Neural cell (in vitro differentiated cells): Measurements from ENCODE around the gene SH3PXD2A. TPM values are rescaled to one million over a fixed set of nuclear protein-coding genes. Genes with fewer than 3 reads are reported as not detected.

Experiments
- H2AFZ ChIP-seq: fragments of 200-600, 300-800 bp; sonication (generic), shearing (Covaris generic); 2 replicates; pipeline ENCODE4 v1.6.0; 2014; ENCODE audit warnings: low read depth, mild to moderate bottlenecking, antibody characterized with exemption, low read length, moderate library complexity
- H3F3A ChIP-seq: fragments of 200-600 bp; shearing (Covaris generic); 2 replicates; pipeline ENCODE4 v1.6.1; 2016; ENCODE audit warnings: mild to moderate bottlenecking, moderate library complexity, mixed read lengths, antibody characterized with exemption, low read length; ENCODE audit not compliant: insufficient read depth, poor library complexity, severe bottlenecking
- H3K27ac ChIP-seq: fragments of 200-600, 300-800 bp; sonication (generic), shearing (Covaris generic); 2 replicates; pipeline ENCODE4 v1.5.1; 2014; ENCODE audit warnings: mild to moderate bottlenecking, low read length, moderate library complexity
- H3K27me3 ChIP-seq: fragments of 300-800, 200-600 bp; sonication (generic), shearing (Covaris generic); 2 replicates; pipeline ENCODE4 v1.6.0; 2014; ENCODE audit warnings: mild to moderate bottlenecking, low read depth, low read length, moderate library complexity; ENCODE audit not compliant: insufficient read depth
- H3K36me3 ChIP-seq: fragments of 300-800, 200-600 bp; sonication (generic), shearing (Covaris generic); 2 replicates; pipeline ENCODE4 v1.5.1; 2014; ENCODE audit warnings: mild to moderate bottlenecking, antibody characterized with exemption, low read length, moderate library complexity; ENCODE audit not compliant: insufficient read depth
- H3K4me2 ChIP-seq: fragments of 300-800, 200-600 bp; sonication (generic), shearing (Covaris generic); 2 replicates; pipeline ENCODE4 v1.6.0; 2014; ENCODE audit warnings: mild to moderate bottlenecking, low read length
- H3K4me3 ChIP-seq: fragments of 300-800, 200-600 bp; sonication (generic), shearing (Covaris generic); 2 replicates; pipeline ENCODE4 v1.5.1; 2014; ENCODE audit warnings: mild to moderate bottlenecking, low read length, moderate library complexity
- H3K79me2 ChIP-seq: fragments of 200-600 bp; shearing (Covaris generic); replicated peaks from 2 replicates; pipeline ENCODE4 v1.6.0; 2014; ENCODE audit warnings: mild to moderate bottlenecking, low read length, moderate library complexity; ENCODE audit not compliant: insufficient read depth
- H3K9ac ChIP-seq: fragments of 300-800, 200-600 bp; sonication (generic), shearing (Covaris generic); 2 replicates; pipeline ENCODE4 v1.6.1; 2016; ENCODE audit warnings: mild to moderate bottlenecking, low read length, mixed read lengths
- H3K9me2 ChIP-seq: fragments of 200-600 bp; shearing (Covaris generic); 2 replicates; pipeline ENCODE4 v1.6.1; 2016; ENCODE audit warnings: mild to moderate bottlenecking, low read length, mixed read lengths; ENCODE audit not compliant: insufficient read depth
- H3K9me3 ChIP-seq: fragments of 200-600, 300-800 bp; sonication (generic), shearing (Covaris generic); 2 replicates; pipeline ENCODE4 v1.6.1; 2016; ENCODE audit warnings: mild to moderate bottlenecking, mixed run types, low read length, moderate library complexity, mixed read lengths
- H4K20me1 ChIP-seq: fragments of 200-600 bp; shearing (Covaris generic); 2 replicates; pipeline ENCODE4 v1.6.1; 2016; ENCODE audit warnings: mild to moderate bottlenecking, mixed run types; ENCODE audit not compliant: insufficient read depth
- EP300 ChIP-seq: fragments of 450-650 bp; conservative IDR thresholded peaks from 2 replicates; pipeline ENCODE4 v1.6.1; 2014; ENCODE audit warnings: antibody characterized with exemption, mild to moderate bottlenecking, moderate library complexity; ENCODE audit not compliant: poor library complexity, severe bottlenecking
- EZH2 ChIP-seq: fragments of 200-600, 300-800 bp; shearing (Covaris generic), sonication (generic); IDR thresholded peaks from 2 replicates; pipeline ENCODE4 v1.6.1; 2014; ENCODE audit warnings: antibody characterized with exemption, low read length, borderline replicate concordance, mild to moderate bottlenecking; ENCODE audit not compliant: insufficient read depth, poor library complexity, severe bottlenecking
- MXI1 ChIP-seq: fragments of 450-650 bp; conservative IDR thresholded peaks from 2 replicates; pipeline ENCODE4 v1.6.1; 2014; ENCODE audit warnings: antibody characterized with exemption, mild to moderate bottlenecking; ENCODE audit not compliant: poor library complexity, severe bottlenecking
- POLR2AphosphoS5 ChIP-seq: IDR thresholded peaks from 2 replicates; pipeline ENCODE4 v1.6.1; 2012
- RAD21 ChIP-seq: fragments of 450-650 bp; conservative IDR thresholded peaks from 2 replicates; pipeline ENCODE4 v1.6.1; 2014; ENCODE audit warnings: antibody characterized with exemption, mild to moderate bottlenecking, moderate library complexity
- TAF1 ChIP-seq: IDR thresholded peaks from 2 replicates; pipeline ENCODE4 v1.6.1; 2012; ENCODE audit warnings: low read depth
- polyA plus RNA-seq: library from polyadenylated mRNA; depleted of rRNA; stranded (reverse); fragments of >200 nt; gene quantifications from 2 replicates; pipeline ENCODE4 v1.2.3, GENCODE V29; 2014
- TF ChIP-seq, protein P1 (sequence below): IDR thresholded peaks from 2 replicates; pipeline ENCODE4 v1.6.1; 2012; ENCODE audit warnings: borderline replicate concordance
- TF ChIP-seq, protein P2 (sequence below): fragments of 450-650 bp; IDR thresholded peaks from 2 replicates; pipeline ENCODE4 v1.5.1; 2014; ENCODE audit warnings: antibody characterized with exemption, mild to moderate bottlenecking, moderate library complexity; ENCODE audit not compliant: poor library complexity, severe bottlenecking

SH3PXD2A gene
- polyA plus RNA-seq, 1 donor from 2014 or later = 5.2 TPM

DNA sequence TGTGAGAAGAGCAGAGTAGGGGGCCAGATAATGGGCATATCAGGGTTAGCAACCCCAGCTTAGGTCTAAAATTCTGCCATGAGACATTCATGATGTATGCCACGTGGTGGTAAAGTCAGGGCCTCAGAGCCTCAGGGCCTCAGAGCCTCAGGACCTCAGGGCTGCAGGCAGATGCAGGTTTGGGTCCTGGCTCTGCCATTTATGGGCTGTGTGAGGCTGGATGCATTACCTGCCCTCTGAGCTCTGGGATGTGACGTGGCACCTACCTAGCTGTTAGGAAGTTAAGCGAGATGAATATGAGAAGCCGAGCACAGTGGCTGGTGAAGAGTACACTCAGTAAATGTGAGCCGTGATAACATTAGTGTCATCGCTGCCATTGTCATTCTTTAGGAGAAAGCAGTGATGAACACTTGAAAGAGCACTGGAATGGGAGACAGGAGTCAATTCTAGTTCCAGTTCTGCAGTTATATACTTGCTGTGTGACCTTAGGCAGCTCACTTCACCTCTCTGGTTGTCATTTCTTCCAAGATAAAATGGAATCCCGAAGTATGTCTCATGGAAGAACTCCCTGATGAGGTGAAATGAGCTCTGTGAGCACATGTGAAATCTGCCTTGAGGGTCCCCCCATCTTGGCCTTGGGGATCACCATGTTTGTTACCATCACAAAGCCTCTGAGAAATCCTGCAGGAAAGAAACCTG, 127.2 kb downstream of the SH3PXD2A start:
- Histone ChIP-seq H3K27ac (no peak overlapping the region), H3K79me2 (no peaks in the 10 kb centered on the region)

DNA sequence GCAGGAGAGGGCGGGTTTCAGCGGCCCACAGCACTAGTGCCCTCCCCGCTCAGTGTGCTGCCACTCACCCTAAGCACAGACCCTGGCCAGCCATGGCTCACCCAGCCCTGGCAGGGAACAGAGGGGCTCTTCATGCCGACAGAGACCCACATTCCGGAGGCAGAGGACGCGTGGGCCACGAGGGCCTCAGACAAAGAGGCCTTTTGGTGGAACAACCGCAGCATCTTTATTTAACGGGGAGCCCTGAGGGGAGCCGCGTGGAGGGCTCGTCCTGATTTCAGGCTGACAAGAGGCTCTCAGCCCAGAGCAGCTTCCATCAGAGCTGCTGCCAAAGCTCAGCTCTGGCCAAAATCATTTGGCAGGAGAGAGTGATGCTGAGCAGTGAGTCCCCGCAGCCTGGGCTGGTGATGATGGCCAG, 127.8 kb downstream of the SH3PXD2A start:
- H3K36me3 ChIP-seq = no peaks in the 10 kb centered on the region
- H3K27ac ChIP-seq = no peak overlapping the region
- H3K9me3 ChIP-seq = no peaks in the 10 kb centered on the region
- no peak overlapping the region for H3K9ac ChIP-seq
- no peaks in the 10 kb centered on the region for H3K9me2 ChIP-seq
- no peaks in the 10 kb centered on the region for H3K79me2 ChIP-seq
- TF ChIP-seq MXI1 (no peak), EP300 (no peak)
- H3F3A ChIP-seq = no peaks in the 10 kb centered on the region
- H4K20me1 ChIP-seq = no peaks in the 10 kb centered on the region
- H3K4me2 ChIP-seq = no peak overlapping the region
- no peak overlapping the region for H3K4me3 ChIP-seq
- no peak overlapping the region for H2AFZ ChIP-seq
- no peaks in the 10 kb centered on the region for H3K27me3 ChIP-seq

More for the DNA sequence above, 127.2 kb downstream of the SH3PXD2A start:
- no peaks in the 10 kb centered on the region for H3K36me3 ChIP-seq
- H3K9me3 ChIP-seq = no peaks in the 10 kb centered on the region
- no peaks in the 10 kb centered on the region for H3F3A ChIP-seq
- no peaks in the 10 kb centered on the region for H4K20me1 ChIP-seq
- TF ChIP-seq EP300 (no peak), MXI1 (no peak)
- TF ChIP-seq, protein P1, sequence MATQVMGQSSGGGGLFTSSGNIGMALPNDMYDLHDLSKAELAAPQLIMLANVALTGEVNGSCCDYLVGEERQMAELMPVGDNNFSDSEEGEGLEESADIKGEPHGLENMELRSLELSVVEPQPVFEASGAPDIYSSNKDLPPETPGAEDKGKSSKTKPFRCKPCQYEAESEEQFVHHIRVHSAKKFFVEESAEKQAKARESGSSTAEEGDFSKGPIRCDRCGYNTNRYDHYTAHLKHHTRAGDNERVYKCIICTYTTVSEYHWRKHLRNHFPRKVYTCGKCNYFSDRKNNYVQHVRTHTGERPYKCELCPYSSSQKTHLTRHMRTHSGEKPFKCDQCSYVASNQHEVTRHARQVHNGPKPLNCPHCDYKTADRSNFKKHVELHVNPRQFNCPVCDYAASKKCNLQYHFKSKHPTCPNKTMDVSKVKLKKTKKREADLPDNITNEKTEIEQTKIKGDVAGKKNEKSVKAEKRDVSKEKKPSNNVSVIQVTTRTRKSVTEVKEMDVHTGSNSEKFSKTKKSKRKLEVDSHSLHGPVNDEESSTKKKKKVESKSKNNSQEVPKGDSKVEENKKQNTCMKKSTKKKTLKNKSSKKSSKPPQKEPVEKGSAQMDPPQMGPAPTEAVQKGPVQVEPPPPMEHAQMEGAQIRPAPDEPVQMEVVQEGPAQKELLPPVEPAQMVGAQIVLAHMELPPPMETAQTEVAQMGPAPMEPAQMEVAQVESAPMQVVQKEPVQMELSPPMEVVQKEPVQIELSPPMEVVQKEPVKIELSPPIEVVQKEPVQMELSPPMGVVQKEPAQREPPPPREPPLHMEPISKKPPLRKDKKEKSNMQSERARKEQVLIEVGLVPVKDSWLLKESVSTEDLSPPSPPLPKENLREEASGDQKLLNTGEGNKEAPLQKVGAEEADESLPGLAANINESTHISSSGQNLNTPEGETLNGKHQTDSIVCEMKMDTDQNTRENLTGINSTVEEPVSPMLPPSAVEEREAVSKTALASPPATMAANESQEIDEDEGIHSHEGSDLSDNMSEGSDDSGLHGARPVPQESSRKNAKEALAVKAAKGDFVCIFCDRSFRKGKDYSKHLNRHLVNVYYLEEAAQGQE = no peak
- H3K27me3 ChIP-seq = no peaks in the 10 kb centered on the region
- no peak overlapping the region for H3K4me3 ChIP-seq
- no peak overlapping the region for H3K9ac ChIP-seq
- H2AFZ ChIP-seq = no peak overlapping the region
- no peaks in the 10 kb centered on the region for H3K9me2 ChIP-seq
- no peak overlapping the region for H3K4me2 ChIP-seq

DNA sequence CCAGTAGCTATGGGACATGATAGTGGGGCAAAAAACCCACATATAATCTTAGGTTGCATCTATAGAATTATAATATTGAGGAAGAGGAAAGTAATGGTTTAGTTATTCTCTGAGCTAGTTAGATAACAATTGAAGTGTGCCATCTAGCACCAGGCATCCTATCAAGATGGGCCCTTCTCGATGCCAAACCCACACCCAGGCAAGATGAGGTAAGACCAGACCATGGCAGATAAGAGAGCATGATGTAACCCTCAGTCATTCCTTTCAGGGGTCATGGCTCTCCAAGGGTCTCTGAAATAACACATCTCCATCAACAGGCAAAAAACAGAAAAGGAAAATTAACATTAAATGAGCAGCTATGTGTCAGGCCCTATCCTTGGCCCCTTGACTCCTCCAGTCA, 128.7 kb downstream of the SH3PXD2A start:
- Histone ChIP-seq H3K27me3 (no peaks in the 10 kb centered on the region), H3K36me3 (no peaks in the 10 kb centered on the region), H3K9me3 (no peaks in the 10 kb centered on the region), H3K9ac (no peak overlapping the region), H3K4me2 (no peak overlapping the region), H3K9me2 (no peaks in the 10 kb centered on the region), H3K27ac (no peak overlapping the region), H3F3A (no peaks in the 10 kb centered on the region), H2AFZ (no peak overlapping the region), H3K4me3 (no peak overlapping the region), H4K20me1 (no peaks in the 10 kb centered on the region), H3K79me2 (no peaks in the 10 kb centered on the region)
- TF ChIP-seq EZH2 (no peak), EP300 (no peak), RAD21 (no peak), MXI1 (no peak), TAF1 (no peak), POLR2AphosphoS5 (no peak)
- TF ChIP-seq, protein P1 = no peak
- TF ChIP-seq, protein P2, sequence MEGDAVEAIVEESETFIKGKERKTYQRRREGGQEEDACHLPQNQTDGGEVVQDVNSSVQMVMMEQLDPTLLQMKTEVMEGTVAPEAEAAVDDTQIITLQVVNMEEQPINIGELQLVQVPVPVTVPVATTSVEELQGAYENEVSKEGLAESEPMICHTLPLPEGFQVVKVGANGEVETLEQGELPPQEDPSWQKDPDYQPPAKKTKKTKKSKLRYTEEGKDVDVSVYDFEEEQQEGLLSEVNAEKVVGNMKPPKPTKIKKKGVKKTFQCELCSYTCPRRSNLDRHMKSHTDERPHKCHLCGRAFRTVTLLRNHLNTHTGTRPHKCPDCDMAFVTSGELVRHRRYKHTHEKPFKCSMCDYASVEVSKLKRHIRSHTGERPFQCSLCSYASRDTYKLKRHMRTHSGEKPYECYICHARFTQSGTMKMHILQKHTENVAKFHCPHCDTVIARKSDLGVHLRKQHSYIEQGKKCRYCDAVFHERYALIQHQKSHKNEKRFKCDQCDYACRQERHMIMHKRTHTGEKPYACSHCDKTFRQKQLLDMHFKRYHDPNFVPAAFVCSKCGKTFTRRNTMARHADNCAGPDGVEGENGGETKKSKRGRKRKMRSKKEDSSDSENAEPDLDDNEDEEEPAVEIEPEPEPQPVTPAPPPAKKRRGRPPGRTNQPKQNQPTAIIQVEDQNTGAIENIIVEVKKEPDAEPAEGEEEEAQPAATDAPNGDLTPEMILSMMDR = no peak
